WTC11 (cell line): ENCODE results near the gene WRAP53. TPM values are rescaled to one million over a fixed set of nuclear protein-coding genes. Genes with fewer than 3 reads are reported as not detected.

Experiments used
- CREM ChIP-seq: sonication (generic); formaldehyde crosslinking; IDR thresholded peaks from 2 replicates; pipeline ENCODE4 v1.8.1; 2022; ENCODE audit warnings: mild to moderate bottlenecking, missing genetic modification reagents, moderate library complexity
- ESRRA ChIP-seq: sonication (generic); formaldehyde crosslinking; IDR thresholded peaks from 2 replicates; pipeline ENCODE4 v1.8.1; 2022; ENCODE audit warnings: mild to moderate bottlenecking, missing genetic modification reagents, borderline replicate concordance
- ETV6 ChIP-seq: sonication (generic); formaldehyde crosslinking; IDR thresholded peaks from 2 replicates; pipeline ENCODE4 v1.8.1; 2022; ENCODE audit warnings: mild to moderate bottlenecking, missing genetic modification reagents
- HMGA2 ChIP-seq: fragments of 250-450 bp; sonication (Bioruptor Pico); IDR thresholded peaks from 2 replicates; pipeline ENCODE4 v1.4.0; 2021; ENCODE audit warnings: mild to moderate bottlenecking, moderate library complexity
- IRF2 ChIP-seq: sonication (generic); formaldehyde crosslinking; IDR thresholded peaks from 2 replicates; pipeline ENCODE4 v1.8.0; 2022; ENCODE audit warnings: low read depth, missing genetic modification reagents, borderline replicate concordance
- JAZF1 ChIP-seq: fragments of 250-450 bp; sonication (Bioruptor Pico); IDR thresholded peaks from 2 replicates; pipeline ENCODE4 v1.9.0; 2021; ENCODE audit warnings: moderate library complexity, mild to moderate bottlenecking, inconsistent platforms
- KAT7 ChIP-seq: sonication (generic); formaldehyde crosslinking; IDR thresholded peaks from 2 replicates; pipeline ENCODE4 v1.8.1; 2023; ENCODE audit warnings: missing genetic modification reagents, mild to moderate bottlenecking, borderline replicate concordance
- NFE2L1 ChIP-seq: sonication (generic); formaldehyde crosslinking; IDR thresholded peaks from 2 replicates; pipeline ENCODE4 v1.8.1; 2023; ENCODE audit warnings: missing genetic modification reagents
- SMAD3 ChIP-seq: sonication (generic); formaldehyde crosslinking; IDR thresholded peaks from 2 replicates; pipeline ENCODE4 v1.8.0; 2022; ENCODE audit warnings: missing genetic modification reagents, mild to moderate bottlenecking, borderline replicate concordance
- TCF7 ChIP-seq: sonication (generic); formaldehyde crosslinking; IDR thresholded peaks from 2 replicates; pipeline ENCODE4 v1.8.0; 2022; ENCODE audit warnings: mild to moderate bottlenecking, low read depth, missing genetic modification reagents, moderate library complexity
- TEAD1 ChIP-seq: sonication (generic); formaldehyde crosslinking; IDR thresholded peaks from 2 replicates; pipeline ENCODE4 v1.8.0; 2022; ENCODE audit warnings: mild to moderate bottlenecking, missing genetic modification reagents
- ZNF263 ChIP-seq: sonication (generic); formaldehyde crosslinking; IDR thresholded peaks from 2 replicates; pipeline ENCODE4 v1.8.1; 2022; ENCODE audit warnings: low read depth, mild to moderate bottlenecking, moderate library complexity, missing genetic modification reagents
- ZNF317 ChIP-seq: sonication (generic); formaldehyde crosslinking; IDR thresholded peaks from 2 replicates; pipeline ENCODE4 v1.8.1; 2023; ENCODE audit warnings: low read depth, mild to moderate bottlenecking, moderate library complexity, missing genetic modification reagents, borderline replicate concordance
- total RNA-seq: library from RNA; stranded (reverse); gene quantifications from 3 replicates; pipeline ENCODE4 v1.2.3, GENCODE V29; 2021
- TF ChIP-seq, protein P1 (sequence below): fragments of 200-600 bp; IDR thresholded peaks from 2 replicates; pipeline ENCODE4 v1.8.0; 2022; ENCODE audit warnings: antibody characterized with exemption
- TF ChIP-seq, protein P2 (sequence below): fragments of 250-450 bp; sonication (Bioruptor Pico); IDR thresholded peaks from 2 replicates; pipeline ENCODE4 v1.9.0; 2021; ENCODE audit warnings: moderate library complexity, mild to moderate bottlenecking, inconsistent platforms, borderline replicate concordance
- TF ChIP-seq, protein P3 (sequence below): sonication (generic); formaldehyde crosslinking; IDR thresholded peaks from 2 replicates; pipeline ENCODE4 v1.8.1; 2022; ENCODE audit warnings: low read depth, missing genetic modification reagents, borderline replicate concordance
- TF ChIP-seq, protein P4 (sequence below): sonication (generic); formaldehyde crosslinking; IDR thresholded peaks from 2 replicates; pipeline ENCODE4 v1.8.1; 2023; ENCODE audit warnings: mild to moderate bottlenecking, moderate library complexity, missing genetic modification reagents
- TF ChIP-seq, protein P5 (sequence below): sonication (generic); formaldehyde crosslinking; IDR thresholded peaks from 2 replicates; pipeline ENCODE4 v1.8.1; 2023; ENCODE audit warnings: mild to moderate bottlenecking, missing genetic modification reagents, moderate library complexity
- TF ChIP-seq, protein P6 (sequence below): sonication (generic); formaldehyde crosslinking; conservative IDR thresholded peaks from 2 replicates; pipeline ENCODE4 v1.8.1; 2022; ENCODE audit warnings: mild to moderate bottlenecking, missing genetic modification reagents
- TF ChIP-seq, protein P7 (sequence below): sonication (generic); formaldehyde crosslinking; IDR thresholded peaks from 2 replicates; pipeline ENCODE4 v1.8.1; 2023; ENCODE audit warnings: mild to moderate bottlenecking, missing genetic modification reagents, borderline replicate concordance
- TF ChIP-seq, protein P8 (sequence below): sonication (generic); formaldehyde crosslinking; IDR thresholded peaks from 2 replicates; pipeline ENCODE4 v1.8.1; 2022; ENCODE audit warnings: low read depth, mild to moderate bottlenecking, moderate library complexity, missing genetic modification reagents, borderline replicate concordance

Gene WRAP53
- total RNA-seq, 1 experiment from 2014 or later: 37.2 TPM

DNA sequence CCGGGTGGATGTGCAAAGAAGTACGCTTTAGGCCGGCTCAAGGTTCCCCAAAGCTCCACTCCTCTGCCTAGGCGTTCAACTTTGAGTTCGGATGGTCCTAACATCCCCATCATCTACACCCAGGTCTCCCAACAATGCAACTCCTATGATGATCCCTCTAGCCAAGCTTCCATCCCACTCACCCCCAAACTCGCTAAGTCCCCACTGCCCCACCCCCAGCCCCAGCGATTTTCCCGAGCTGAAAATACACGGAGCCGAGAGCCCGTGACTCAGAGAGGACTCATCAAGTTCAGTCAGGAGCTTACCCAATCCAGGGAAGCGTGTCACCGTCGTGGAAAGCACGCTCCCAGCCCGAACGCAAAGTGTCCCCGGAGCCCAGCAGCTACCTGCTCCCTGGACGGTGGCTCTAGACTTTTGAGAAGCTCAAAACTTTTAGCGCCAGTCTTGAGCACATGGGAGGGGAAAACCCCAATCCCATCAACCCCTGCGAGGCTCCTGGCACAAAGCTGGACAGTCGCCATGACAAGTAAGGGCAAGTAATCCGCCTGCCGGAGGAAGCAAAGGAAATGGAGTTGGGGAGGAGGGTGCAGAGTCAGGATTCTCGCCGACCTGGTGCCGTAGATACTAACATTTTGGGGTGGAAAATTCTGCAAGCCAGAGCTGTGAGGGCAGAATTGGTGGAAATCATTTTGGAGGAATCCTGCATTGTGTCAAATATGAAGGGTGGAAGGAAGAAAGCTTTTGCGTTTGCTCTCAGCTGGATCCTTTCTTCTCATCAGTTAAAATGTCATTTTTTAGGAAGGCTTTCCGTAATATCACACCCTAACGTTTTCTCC, 987 bp upstream of the WRAP53 start, which contains the start of gene TP53 (continued):
- TF ChIP-seq ETV6 (no peak), HMGA2 (no peak), CREM (no peak), KAT7 (CRISPR knock-in tag) (no peak), ZNF263 (CRISPR knock-in tag) (peak; percentile 65; the same call in 1 of the 2 replicates), SMAD3 (CRISPR knock-in tag) (peak; percentile 85; the same call in 1 of the 2 replicates), ZNF317 (CRISPR knock-in tag) (no peak), NFE2L1 (CRISPR knock-in tag) (no peak), IRF2 (CRISPR knock-in tag) (no peak), JAZF1 (no peak), TCF7 (no peak), TEAD1 (CRISPR knock-in tag) (peak; percentile 65), ESRRA (CRISPR knock-in tag) (no peak)
- TF ChIP-seq, protein P1, sequence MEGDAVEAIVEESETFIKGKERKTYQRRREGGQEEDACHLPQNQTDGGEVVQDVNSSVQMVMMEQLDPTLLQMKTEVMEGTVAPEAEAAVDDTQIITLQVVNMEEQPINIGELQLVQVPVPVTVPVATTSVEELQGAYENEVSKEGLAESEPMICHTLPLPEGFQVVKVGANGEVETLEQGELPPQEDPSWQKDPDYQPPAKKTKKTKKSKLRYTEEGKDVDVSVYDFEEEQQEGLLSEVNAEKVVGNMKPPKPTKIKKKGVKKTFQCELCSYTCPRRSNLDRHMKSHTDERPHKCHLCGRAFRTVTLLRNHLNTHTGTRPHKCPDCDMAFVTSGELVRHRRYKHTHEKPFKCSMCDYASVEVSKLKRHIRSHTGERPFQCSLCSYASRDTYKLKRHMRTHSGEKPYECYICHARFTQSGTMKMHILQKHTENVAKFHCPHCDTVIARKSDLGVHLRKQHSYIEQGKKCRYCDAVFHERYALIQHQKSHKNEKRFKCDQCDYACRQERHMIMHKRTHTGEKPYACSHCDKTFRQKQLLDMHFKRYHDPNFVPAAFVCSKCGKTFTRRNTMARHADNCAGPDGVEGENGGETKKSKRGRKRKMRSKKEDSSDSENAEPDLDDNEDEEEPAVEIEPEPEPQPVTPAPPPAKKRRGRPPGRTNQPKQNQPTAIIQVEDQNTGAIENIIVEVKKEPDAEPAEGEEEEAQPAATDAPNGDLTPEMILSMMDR: no peak
- TF ChIP-seq, protein P2, sequence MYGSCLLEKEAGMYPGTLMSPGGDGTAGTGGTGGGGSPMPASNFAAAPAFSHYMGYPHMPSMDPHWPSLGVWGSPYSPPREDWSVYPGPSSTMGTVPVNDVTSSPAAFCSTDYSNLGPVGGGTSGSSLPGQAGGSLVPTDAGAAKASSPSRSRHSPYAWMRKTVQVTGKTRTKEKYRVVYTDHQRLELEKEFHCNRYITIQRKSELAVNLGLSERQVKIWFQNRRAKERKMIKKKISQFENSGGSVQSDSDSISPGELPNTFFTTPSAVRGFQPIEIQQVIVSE (CRISPR knock-in tag): no peak
- TF ChIP-seq, protein P3, sequence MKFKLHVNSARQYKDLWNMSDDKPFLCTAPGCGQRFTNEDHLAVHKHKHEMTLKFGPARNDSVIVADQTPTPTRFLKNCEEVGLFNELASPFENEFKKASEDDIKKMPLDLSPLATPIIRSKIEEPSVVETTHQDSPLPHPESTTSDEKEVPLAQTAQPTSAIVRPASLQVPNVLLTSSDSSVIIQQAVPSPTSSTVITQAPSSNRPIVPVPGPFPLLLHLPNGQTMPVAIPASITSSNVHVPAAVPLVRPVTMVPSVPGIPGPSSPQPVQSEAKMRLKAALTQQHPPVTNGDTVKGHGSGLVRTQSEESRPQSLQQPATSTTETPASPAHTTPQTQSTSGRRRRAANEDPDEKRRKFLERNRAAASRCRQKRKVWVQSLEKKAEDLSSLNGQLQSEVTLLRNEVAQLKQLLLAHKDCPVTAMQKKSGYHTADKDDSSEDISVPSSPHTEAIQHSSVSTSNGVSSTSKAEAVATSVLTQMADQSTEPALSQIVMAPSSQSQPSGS (CRISPR knock-in tag): no peak
- TF ChIP-seq, protein P4, sequence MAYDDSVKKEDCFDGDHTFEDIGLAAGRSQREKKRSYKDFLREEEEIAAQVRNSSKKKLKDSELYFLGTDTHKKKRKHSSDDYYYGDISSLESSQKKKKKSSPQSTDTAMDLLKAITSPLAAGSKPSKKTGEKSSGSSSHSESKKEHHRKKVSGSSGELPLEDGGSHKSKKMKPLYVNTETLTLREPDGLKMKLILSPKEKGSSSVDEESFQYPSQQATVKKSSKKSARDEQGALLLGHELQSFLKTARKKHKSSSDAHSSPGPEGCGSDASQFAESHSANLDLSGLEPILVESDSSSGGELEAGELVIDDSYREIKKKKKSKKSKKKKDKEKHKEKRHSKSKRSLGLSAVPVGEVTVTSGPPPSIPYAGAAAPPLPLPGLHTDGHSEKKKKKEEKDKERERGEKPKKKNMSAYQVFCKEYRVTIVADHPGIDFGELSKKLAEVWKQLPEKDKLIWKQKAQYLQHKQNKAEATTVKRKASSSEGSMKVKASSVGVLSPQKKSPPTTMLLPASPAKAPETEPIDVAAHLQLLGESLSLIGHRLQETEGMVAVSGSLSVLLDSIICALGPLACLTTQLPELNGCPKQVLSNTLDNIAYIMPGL (CRISPR knock-in tag): no peak
- TF ChIP-seq, protein P5, sequence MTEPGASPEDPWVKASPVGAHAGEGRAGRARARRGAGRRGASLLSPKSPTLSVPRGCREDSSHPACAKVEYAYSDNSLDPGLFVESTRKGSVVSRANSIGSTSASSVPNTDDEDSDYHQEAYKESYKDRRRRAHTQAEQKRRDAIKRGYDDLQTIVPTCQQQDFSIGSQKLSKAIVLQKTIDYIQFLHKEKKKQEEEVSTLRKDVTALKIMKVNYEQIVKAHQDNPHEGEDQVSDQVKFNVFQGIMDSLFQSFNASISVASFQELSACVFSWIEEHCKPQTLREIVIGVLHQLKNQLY (CRISPR knock-in tag): no peak
- TF ChIP-seq, protein P6, sequence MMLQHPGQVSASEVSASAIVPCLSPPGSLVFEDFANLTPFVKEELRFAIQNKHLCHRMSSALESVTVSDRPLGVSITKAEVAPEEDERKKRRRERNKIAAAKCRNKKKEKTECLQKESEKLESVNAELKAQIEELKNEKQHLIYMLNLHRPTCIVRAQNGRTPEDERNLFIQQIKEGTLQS: no peak
- TF ChIP-seq, protein P7, sequence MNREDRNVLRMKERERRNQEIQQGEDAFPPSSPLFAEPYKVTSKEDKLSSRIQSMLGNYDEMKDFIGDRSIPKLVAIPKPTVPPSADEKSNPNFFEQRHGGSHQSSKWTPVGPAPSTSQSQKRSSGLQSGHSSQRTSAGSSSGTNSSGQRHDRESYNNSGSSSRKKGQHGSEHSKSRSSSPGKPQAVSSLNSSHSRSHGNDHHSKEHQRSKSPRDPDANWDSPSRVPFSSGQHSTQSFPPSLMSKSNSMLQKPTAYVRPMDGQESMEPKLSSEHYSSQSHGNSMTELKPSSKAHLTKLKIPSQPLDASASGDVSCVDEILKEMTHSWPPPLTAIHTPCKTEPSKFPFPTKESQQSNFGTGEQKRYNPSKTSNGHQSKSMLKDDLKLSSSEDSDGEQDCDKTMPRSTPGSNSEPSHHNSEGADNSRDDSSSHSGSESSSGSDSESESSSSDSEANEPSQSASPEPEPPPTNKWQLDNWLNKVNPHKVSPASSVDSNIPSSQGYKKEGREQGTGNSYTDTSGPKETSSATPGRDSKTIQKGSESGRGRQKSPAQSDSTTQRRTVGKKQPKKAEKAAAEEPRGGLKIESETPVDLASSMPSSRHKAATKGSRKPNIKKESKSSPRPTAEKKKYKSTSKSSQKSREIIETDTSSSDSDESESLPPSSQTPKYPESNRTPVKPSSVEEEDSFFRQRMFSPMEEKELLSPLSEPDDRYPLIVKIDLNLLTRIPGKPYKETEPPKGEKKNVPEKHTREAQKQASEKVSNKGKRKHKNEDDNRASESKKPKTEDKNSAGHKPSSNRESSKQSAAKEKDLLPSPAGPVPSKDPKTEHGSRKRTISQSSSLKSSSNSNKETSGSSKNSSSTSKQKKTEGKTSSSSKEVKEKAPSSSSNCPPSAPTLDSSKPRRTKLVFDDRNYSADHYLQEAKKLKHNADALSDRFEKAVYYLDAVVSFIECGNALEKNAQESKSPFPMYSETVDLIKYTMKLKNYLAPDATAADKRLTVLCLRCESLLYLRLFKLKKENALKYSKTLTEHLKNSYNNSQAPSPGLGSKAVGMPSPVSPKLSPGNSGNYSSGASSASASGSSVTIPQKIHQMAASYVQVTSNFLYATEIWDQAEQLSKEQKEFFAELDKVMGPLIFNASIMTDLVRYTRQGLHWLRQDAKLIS (CRISPR knock-in tag): no peak
- TF ChIP-seq, protein P8, sequence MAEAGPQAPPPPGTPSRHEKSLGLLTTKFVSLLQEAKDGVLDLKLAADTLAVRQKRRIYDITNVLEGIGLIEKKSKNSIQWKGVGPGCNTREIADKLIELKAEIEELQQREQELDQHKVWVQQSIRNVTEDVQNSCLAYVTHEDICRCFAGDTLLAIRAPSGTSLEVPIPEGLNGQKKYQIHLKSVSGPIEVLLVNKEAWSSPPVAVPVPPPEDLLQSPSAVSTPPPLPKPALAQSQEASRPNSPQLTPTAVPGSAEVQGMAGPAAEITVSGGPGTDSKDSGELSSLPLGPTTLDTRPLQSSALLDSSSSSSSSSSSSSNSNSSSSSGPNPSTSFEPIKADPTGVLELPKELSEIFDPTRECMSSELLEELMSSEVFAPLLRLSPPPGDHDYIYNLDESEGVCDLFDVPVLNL (CRISPR knock-in tag): no peak
